ENCODE results near the gene SMC4.

Gene SMC4

GRCh38 chr3:160435747-160436146, 36.3 kb downstream of the SMC4 start:
- H3K9ac ChIP-seq (ENCODE audit: low read length): no peak overlapping the region
- peaks cover 73% of the 10 kb centered on the region for H3K36me3 ChIP-seq (replicated peaks; ENCODE audit: low read depth, low read length)
- H4K20me1 ChIP-seq (ENCODE audit: insufficient read depth, low read length): 0 out of 2 replicates have a peak, but pooled peaks cover 2% of the 10 kb centered on the region
- TF ChIP-seq EZH2phosphoT487 (IDR thresholded peaks at IDR 0.05; ENCODE audit: low read depth): no peak
- TF ChIP-seq CTCF (IDR thresholded peaks at IDR 0.05; ENCODE audit: low read depth, low read length): no peak
- H3K9me3 ChIP-seq (ENCODE audit: insufficient read depth, low read length): no peaks in the 10 kb centered on the region
- no peak overlapping the region for H3K27ac ChIP-seq (ENCODE audit: low read length)
- no peak overlapping the region for H3K4me2 ChIP-seq (ENCODE audit: low read length)
- no peak overlapping the region for H3K4me3 ChIP-seq (ENCODE audit: low read length)
- no peaks in the 10 kb centered on the region for H3K4me1 ChIP-seq (ENCODE audit: low read length)
- H2AFZ ChIP-seq (ENCODE audit: low read depth, low read length): no peak overlapping the region
- H3K27me3 ChIP-seq (ENCODE audit: low read depth, low read length): no peaks in the 10 kb centered on the region
- peaks cover 88% of the 10 kb centered on the region for H3K79me2 ChIP-seq (ENCODE audit: low read length)

GRCh38 chr3:160437083-160437455, 37.6 kb downstream of the SMC4 start:
- Histone ChIP-seq H3K4me1 (ENCODE audit: low read length) (no peaks in the 10 kb centered on the region), H3K27me3 (ENCODE audit: low read depth, low read length) (no peaks in the 10 kb centered on the region), H3K79me2 (ENCODE audit: low read length) (peaks cover 94% of the 10 kb centered on the region), H3K9me3 (ENCODE audit: insufficient read depth, low read length) (no peaks in the 10 kb centered on the region), H3K27ac (ENCODE audit: low read length) (no peak overlapping the region), H3K4me2 (ENCODE audit: low read length) (no peak overlapping the region), H3K36me3 (replicated peaks; ENCODE audit: low read depth, low read length) (peaks cover 72% of the 10 kb centered on the region), H4K20me1 (ENCODE audit: insufficient read depth, low read length) (peaks cover 6% of the 10 kb centered on the region; the same call in 1 of the 2 replicates), H3K4me3 (ENCODE audit: low read length) (no peak overlapping the region), H3K9ac (ENCODE audit: low read length) (no peak overlapping the region), H2AFZ (ENCODE audit: low read depth, low read length) (no peak overlapping the region)
- no peak for TF ChIP-seq EZH2phosphoT487 (IDR thresholded peaks at IDR 0.05; ENCODE audit: low read depth)

GRCh38 chr3:160440687-160441086, 41.2 kb downstream of the SMC4 start:
- no peak overlapping the region for H3K27ac ChIP-seq (ENCODE audit: low read length)
- peaks cover 4% of the 10 kb centered on the region; the same call in 1 of the 2 replicates for H4K20me1 ChIP-seq (ENCODE audit: insufficient read depth, low read length)
- H3K4me2 ChIP-seq (ENCODE audit: low read length): no peak overlapping the region
- peaks cover 88% of the 10 kb centered on the region for H3K79me2 ChIP-seq (ENCODE audit: low read length)
- H3K27me3 ChIP-seq (ENCODE audit: low read depth, low read length): no peaks in the 10 kb centered on the region
- no peak overlapping the region for H2AFZ ChIP-seq (ENCODE audit: low read depth, low read length)
- no peaks in the 10 kb centered on the region for H3K9me3 ChIP-seq (ENCODE audit: insufficient read depth, low read length)
- no peak overlapping the region for H3K4me3 ChIP-seq (ENCODE audit: low read length)
- no peak overlapping the region for H3K9ac ChIP-seq (ENCODE audit: low read length)
- peaks cover 54% of the 10 kb centered on the region for H3K36me3 ChIP-seq (replicated peaks; ENCODE audit: low read depth, low read length)
- TF ChIP-seq CTCF (IDR thresholded peaks at IDR 0.05; ENCODE audit: low read depth, low read length): no peak
- no peak for TF ChIP-seq EZH2phosphoT487 (IDR thresholded peaks at IDR 0.05; ENCODE audit: low read depth)
- H3K4me1 ChIP-seq (ENCODE audit: low read length): no peaks in the 10 kb centered on the region

- Histone ChIP-seq H3K4me1 (ENCODE audit: low read length) (peaks cover 12% of the 10 kb centered on the region), H3K36me3 (replicated peaks; ENCODE audit: low read depth, low read length) (peaks cover 40% of the 10 kb centered on the region), H3K9ac (ENCODE audit: low read length) (no peak overlapping the region), H3K4me2 (ENCODE audit: low read length) (no peak overlapping the region), H3K9me3 (ENCODE audit: insufficient read depth, low read length) (no peaks in the 10 kb centered on the region), H3K79me2 (ENCODE audit: low read length) (peaks cover 93% of the 10 kb centered on the region), H4K20me1 (ENCODE audit: insufficient read depth, low read length) (peaks cover 4% of the 10 kb centered on the region; the same call in 1 of the 2 replicates), H3K4me3 (ENCODE audit: low read length) (no peak overlapping the region), H3K27me3 (ENCODE audit: low read depth, low read length) (no peaks in the 10 kb centered on the region), H3K27ac (ENCODE audit: low read length) (no peak overlapping the region), H2AFZ (ENCODE audit: low read depth, low read length) (no peak overlapping the region)
- TF ChIP-seq CTCF (IDR thresholded peaks at IDR 0.05; ENCODE audit: low read depth, low read length) (no peak), EZH2phosphoT487 (IDR thresholded peaks at IDR 0.05; ENCODE audit: low read depth) (no peak)
These were observed 45.0 kb downstream of the SMC4 start for GRCh38 chr3:160444411-160444810.

All from OCI-LY3 (cell line).